Stimulated activated CD8-positive, alpha-beta memory T cell treated with anti-CD3 and anti-CD28 coated beads, Interleukin-12 subunit alpha, Interleukin-12 subunit beta, amount 100 ng/mL, for 1 hour (primary cell): ENCODE measurements around the gene SLC39A12.

Experiments
- DNase-seq: peaks from one replicate; pipeline ENCODE4 v3.0.0-alpha.2; 2020; ENCODE audit warnings: low read depth

Gene SLC39A12

GRCh38 chr10:18059826-18060559, 108.3 kb downstream of the SLC39A12 start:
- DNase-seq = no peak

- DNase-seq = no peak
Measured at GRCh38 chr10:18066947-18067346, 115.2 kb downstream of the SLC39A12 start.

GRCh38 chr10:18068401-18068800, 116.7 kb downstream of the SLC39A12 start:
- no peak for DNase-seq

- DNase-seq = no peak
Measured at GRCh38 chr10:18071591-18071990, 119.9 kb downstream of the SLC39A12 start.

GRCh38 chr10:18073314-18073713, 121.6 kb downstream of the SLC39A12 start:
- DNase-seq = no peak

- DNase-seq = no peak
Measured at GRCh38 chr10:18075881-18076280, 124.2 kb downstream of the SLC39A12 start.

GRCh38 chr10:18079665-18080295, 128.1 kb downstream of the SLC39A12 start:
- DNase-seq = no peak

- no peak for DNase-seq
Measured at GRCh38 chr10:18082381-18082780, 130.7 kb downstream of the SLC39A12 start.

- DNase-seq = no peak
Measured at GRCh38 chr10:18085855-18086254, 134.1 kb downstream of the SLC39A12 start.

- no peak for DNase-seq
Measured at GRCh38 chr10:18086746-18087145, 135.0 kb downstream of the SLC39A12 start.

GRCh38 chr10:18087355-18087754, 135.6 kb downstream of the SLC39A12 start:
- no peak for DNase-seq
